NCI-H146 treated with DMSO at 0.1 percent for 48 hours (cell line): ENCODE measurements around the gene CADPS.

Experiments used
- DNase-seq: peaks from one replicate; lab custom pipeline; 2025; ENCODE audit not compliant: unreplicated experiment; lab: John Stamatoyannopoulos, UW

Gene CADPS

DNA sequence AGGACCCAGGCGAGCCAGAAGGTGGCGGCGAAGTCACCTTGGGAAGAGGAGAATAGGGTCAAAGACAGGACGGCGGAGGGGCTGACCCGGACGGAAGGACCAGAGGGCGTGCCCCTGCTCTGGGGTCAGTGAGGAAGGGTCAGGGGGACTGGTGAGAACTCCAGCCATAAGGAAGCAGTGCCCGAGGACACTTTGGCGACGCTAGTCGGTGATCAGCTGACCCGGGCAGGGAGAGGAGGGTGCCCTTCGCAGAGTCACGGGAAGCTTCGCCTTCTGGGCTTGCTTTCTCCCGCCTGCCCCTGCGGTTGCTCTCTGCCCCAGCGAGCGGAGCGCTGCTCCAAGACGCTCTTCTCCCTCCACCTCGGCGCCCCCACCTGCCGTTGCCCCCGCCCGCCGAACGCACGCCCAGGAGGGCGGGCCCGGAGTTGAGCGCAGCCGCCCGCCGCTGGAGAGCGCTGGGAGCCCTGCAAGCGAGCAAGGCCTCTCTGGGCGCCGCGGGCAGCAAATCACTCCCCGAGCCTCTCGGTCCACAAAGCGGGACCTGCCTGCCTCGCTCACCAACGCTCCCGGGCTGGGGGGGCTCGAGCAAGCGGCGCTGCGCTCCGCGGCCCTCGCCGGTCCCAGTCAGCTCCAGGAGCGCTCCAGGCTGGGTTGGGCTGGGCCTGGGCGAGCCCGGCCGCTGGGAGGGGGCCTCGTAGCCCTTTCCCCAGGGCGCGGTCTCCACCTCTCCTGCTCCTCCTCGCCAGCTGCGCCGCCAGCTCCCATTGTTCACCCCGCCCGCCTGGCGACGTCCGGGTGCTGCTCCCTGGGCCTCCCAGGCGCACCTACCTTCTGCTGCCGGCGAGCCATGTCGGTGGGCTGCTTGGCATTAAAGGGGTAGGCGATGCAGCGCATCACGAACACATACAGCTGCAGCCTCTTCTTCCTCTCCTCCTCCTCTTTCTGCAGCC, 1.2 kb downstream of the CADPS start:
- peak; percentile 73 for DNase-seq

DNA sequence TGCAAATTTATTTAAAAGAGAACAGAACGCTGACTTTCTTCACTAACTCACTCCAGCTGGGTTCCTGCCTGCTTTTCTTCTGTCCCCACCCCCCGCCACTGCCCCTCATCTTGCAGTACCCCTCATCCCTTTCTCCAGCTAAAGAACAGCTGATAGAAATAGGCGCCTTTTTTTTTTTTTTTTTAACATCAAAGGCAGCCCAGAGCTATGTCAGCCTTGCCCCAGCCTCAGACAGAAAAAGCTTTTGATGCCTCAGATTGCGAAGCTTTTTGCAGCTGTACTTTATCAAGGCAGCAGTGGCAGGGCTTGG, 1.8 kb downstream of the CADPS start:
- no peak for DNase-seq

DNA sequence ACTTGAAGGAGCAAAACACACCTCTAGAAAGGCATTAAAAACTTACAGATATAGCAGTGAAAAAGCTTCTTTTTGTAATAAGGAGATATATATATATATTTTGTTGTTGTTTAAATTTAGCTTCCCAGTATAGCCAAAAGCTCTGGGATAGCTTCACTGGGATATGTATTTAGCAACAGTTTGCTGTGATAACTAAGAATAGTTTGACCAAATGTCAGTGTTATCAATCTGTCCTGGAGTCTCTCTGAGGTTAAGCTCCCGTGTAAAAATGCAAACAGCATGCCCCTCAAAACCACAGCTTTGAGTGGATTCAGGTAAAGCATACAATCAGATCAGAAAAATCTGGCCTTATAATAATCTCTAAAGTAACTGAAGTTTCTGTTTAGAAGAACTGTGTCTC, 2.9 kb downstream of the CADPS start:
- DNase-seq: no peak

DNA sequence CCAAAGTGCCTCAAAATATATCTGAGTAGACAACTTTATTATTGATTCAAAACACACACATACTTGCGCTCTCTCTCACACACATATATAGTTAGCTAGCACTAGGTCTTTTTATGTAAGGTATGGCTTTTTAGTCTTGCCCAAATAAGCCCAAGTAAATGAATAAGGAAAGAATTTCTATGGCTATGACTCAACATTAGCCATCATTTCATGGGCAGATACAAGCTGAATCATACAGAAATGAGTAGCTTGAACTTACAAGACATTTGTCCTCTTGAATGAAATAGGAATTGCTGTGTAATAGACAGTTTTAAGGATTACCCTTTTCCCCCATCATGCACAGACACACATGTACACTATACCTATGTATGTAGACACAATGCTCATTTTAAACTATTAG, 4.9 kb downstream of the CADPS start:
- DNase-seq: no peak

DNA sequence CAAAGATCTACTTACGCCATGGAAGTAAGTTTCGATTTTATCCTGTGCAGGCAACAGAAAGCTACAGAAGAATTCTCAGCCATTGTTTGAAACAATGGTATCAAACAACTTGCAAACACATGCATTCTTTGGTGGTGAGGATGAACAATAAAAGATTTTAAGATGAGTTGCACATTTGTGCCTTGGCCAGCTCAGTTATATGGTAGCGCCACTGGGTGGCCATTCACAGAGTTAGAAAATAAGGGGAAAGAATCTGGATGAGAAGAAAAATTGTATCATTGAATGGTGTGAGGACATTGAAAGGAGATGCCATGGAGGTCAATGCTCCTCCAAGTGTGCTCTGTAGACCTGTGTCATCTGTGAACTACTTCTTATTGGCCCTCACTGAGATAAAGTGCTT, 11.6 kb downstream of the CADPS start:
- DNase-seq: no peak

DNA sequence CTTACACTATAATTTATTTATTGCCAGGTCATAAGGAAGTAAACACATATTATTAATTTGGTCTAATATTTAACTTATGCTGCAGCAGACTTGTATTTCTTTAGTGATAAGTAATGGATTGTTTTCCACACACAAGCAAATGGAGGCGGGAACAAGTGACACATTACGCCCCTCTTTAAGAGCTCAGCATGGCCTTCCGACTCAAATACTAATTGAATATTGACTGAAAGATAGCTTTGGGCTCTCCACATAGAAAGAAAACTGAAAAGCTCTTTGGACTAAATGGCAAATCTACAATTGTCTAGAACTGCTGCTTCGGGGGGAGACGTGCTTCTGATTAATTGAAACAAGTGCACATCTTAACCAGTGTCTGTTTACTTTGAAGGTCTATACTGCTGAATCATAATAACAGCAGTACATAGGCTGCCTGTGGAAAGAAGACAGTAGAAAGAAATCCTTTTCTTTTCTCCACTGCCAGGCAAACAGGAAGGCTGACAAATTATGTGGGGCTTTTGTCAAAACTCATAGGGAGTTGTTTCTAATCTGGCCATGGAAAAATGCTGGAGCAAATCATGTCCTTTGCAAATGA, 15.9 kb downstream of the CADPS start:
- DNase-seq: no peak

DNA sequence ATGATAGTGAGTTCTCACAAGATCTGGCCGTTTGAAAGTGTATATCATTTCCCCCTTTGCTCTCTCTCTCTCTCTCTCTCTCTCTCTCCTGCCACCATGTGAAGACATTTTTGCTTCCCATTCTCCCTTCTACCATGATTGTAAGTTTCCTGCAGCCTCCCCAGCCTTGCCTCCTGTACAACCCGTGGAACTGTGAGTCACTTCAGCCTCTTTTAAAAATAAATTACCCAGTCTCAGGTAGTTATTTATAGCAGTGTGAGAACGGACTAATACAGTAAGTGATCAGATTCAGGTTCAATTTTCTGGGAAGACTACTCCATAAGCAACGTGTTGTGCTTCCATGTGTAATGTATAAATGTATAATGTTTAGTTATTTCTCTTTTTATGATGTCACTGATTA, 29.2 kb downstream of the CADPS start:
- no peak for DNase-seq

DNA sequence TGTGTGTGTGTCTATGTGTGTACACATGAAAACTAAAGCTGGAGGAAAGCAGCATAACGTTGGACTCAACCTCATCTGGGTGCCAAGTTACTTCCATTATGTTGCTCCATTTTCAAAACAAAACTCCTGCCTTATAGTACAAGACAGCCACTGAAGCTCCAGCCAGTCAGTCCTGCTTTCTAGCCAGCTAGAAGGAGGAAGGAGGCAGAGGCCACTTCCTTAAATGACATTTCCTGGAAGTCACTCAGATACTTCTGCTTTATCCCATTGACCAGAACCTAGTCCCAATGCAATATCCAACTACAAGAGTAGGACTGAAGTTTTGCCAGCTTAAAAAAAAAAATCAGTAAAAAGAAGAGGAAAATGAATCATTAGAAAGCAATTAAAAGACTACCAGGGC, 31.7 kb downstream of the CADPS start:
- DNase-seq: no peak

DNA sequence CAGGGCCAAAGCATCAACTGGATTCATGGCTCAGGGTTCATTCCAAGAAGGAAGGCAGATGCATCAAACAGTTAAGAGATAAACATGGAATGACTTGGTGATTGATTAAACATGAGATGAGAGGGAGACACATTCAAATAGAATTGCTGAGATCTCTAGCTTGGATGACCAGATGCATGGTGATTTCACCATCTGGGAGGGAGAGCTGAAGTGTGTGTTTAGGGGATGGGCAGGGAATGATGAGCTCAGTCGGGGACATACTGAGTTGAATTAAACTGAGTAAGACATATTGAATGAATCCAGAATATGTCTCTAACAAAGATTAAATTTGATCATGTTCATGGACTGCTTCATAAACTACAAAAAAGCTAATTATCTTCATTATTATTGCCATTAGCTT, 35.5 kb downstream of the CADPS start:
- no peak for DNase-seq

DNA sequence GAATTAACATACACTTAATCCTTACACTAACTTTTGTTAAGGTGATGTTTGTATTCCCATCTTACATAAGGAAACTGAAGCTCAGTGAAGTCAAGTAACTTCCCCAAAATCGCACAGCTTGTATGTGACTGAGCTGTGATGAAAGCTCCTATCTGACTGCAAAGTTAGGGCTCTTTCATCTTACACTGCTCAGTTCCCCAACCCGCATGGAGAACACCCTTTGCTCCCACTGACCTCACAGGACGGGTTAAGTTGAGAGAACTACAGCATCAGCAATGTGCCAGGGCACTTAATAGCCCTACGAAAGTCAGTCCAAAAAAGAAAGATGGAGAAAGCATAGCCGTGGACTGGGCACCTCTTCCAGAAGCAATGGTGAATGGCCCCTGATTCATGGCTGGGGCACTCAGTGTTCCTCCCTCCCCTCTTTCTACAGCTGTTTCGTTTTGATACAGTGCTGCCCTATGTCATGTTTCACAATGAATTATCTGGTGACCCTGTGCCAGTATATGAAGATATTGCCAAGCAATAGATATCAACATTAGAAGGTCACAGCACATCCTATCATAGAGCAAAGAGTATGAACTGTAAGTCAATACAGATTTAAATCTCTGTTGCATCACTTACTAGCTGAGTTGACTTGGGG, 38.0 kb downstream of the CADPS start:
- no peak for DNase-seq

DNA sequence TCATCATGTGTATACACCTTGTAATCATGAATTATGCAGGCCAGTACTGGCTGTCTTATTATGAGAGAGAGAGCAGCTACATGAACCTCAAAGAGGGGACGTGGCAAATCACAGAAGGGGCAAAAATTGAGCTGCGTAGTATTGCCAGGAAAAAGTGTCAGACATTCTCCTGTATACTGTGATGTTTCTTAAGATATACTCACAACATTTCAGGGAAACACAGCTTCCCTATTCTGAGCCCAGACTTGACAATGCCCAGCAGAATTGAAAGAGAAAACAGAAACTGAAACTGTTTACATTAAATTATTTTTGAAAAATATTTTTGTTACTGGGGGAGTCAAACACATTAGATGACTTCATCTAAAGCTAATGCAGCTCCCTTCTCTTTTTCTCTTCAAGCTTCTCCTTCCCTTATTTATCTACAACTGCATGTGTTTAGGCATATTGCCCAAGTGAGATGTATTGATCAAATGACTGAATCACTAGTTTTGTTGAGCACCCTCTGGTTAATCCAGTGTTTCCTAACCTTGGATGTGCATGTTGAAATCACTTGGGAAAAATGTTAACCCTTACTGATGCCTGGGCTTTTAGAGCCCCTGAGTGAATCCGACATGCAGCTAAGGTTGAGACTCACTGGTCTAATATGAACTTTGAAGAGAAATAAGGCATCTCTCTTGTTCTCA, 39.5 kb downstream of the CADPS start:
- no peak for DNase-seq

DNA sequence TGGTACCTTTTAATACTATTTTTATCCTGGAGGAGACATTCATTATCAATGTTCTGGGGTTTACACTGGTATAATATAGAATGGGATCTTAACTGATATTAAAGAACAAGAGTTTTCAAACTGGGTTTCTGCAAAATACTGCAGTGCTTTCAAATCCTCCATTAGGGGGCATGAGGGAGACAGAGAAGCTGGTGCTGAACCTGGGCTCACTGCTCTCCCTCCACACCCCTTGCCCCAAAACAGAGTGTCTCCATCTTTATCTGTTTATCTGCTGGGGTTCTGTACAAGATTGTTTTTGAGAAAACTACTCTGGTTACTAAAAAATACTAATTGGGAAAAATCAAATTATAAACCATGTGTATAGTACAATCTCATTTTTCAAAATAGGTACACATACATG, 41.7 kb downstream of the CADPS start:
- no peak for DNase-seq

DNA sequence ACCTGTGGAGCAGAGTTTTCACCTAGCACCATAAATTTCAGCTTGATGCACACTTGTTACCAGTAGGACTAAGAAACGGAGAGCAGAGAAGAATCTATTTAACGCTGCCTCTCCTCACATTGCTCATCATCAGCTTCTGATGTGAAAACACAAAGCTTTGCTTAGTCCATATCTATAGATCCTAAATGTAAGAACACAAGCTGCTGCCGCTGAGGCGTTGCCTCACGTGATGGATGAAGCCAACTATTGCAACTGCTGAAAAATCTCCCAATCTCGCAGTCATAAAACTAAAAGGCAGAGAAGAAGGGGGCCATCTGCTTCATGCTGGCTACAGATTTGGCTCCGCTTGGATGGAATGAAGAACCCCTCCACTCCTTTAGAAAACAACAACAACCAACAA, 42.7 kb downstream of the CADPS start:
- DNase-seq: no peak

DNA sequence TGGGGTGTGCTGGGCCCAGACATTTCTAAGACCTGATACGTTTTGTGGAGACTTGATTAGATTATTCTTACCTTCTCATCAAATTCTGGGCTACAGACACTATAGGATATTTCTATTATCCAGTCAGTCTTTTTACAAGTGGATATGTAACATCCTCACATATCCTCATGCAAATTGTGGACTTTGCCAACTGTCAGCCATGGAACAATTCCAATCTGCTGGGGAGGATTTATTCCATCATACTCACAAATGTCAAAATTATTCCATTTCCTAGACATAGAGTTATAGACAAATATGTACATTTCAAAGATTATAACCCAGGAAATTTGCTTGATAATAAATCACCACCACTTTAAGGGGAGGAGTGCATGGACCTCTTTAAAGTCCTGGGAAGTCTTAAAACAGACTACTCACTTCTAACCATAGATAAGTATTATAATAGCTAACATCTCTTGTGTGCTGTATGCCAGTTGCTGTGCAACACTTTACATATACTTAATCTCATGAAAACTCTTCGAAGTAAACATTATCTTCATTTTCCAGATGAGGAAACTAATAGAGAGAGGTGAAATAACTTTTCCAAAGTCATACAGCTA, 44.4 kb downstream of the CADPS start:
- DNase-seq: no peak

DNA sequence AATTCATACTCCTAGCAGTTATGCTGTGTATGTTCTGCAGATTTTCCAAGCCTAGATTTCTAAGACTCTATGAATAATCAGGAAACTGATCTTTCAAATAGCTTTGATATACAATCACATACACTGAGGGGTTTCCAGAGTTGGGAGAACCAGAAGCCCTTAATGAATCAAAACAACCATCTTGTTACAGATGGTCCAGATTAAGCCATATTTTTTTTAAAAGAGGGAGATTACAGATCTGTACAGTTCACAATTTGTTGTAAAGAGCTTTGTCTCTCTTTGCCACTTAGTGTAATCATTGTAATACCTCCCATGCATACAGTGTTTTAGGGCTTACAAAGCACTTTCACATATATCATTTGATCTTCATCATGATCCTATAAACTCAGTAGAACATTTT, 47.7 kb downstream of the CADPS start:
- DNase-seq: no peak

DNA sequence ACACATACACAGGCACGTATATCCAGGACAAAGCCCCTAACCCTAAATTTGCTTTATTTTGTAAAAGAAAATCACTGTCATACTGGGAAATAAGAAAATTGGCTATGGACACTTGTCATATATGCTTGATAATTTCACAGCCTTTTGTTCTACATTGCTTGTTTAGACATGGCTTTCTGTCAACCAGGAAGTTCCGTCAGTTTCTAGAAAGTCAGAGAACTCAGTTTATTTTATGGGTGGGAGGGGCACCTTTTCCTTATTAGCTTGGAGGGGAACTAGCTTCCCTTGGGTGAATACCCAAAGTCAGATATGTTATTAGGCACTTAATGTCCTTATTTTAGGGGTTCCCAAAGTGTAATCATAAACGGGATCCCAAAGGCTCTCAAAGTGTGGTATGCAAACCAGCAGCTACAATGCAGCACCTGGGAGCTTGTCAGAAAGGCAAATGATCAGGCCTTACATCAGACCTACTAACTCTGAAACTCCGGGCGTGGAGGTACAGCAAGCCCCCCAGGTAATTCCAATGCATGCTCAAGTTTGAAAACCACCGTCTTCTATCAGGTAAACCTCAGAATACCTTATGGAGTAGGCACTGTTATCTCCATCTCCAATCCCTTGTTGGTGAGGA, 50.1 kb downstream of the CADPS start:
- DNase-seq: no peak

DNA sequence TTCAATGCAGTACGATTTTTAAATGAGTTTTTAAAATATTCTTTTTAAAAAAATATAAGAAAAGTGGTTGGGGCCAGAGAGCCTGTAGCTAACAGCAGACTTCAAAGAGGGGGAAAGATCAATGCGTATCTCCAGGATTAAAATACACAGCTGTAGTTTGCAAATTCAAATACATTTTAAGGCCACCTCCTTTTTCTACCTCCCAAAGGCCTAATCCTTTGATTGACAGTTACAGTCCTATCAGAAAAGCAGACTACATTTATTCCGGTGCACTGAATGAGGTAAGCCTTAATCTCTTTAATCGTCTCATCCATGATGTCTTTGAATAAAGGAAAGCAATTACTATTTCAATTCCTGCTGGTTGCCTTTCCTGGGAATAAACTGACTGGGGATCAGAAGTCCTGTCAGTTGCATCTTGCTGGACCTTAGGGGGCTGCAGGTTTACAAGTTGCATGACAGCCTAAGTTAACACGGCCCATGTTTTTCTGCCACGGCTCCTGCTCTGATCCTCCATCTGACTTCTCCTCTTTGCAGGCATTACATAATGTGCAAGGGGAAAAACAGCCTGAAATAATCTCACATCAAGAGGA, 51.7 kb downstream of the CADPS start:
- DNase-seq: no peak

DNA sequence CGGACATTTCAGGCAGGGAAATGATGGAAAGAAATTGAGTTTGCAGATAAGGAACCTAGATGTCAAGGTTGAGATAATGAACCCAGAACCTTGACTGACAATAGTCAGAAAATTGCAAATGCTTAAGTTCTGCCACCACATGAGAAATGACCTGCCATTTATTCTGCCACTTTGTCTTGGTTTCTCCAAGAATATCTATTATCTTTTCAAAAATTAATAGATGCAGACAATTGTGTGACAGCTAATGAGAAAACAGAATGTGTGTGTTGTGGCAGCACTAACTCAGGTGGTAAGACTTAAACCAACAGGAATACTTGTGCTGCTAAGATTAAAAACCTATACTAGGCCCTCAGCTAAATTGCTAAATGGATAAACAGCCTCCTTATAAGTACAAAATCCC, 52.3 kb downstream of the CADPS start:
- no peak for DNase-seq

DNA sequence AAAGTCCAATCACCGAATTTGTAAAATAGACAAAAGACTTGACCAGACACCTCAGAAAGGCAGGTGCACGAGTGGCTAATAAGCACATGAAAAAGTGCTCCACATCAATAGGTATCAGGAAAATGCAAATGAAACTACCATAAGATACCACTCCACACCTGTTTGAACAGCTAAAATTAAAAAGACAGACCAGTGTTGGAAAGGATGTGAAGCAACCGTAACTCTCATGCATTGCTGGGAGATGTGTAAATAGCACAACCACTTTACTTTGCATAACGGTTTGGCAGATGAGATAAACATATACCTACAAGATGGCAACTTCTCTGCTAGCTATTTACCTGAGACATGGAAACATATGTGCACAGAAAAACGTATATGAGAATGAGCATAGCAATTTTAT, 56.9 kb downstream of the CADPS start:
- no peak for DNase-seq

DNA sequence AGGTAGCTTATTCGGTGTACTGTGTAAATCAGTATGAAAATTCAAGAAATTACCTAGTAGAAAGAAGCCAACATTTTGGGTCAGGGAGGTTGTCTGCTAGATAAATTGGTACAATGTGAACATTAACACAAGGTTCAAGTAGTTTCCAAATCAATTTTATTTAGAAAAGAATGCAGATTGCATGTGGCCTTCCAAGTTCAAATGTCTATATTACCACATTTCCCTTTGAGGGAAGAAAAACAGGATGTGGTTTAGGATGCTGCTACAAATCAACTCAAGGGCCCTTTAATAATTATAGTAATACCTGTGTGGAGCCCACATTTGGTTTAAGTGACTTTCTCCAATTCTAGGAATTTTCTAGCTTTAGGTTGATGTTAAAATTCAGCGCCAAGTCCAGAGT, 57.5 kb downstream of the CADPS start:
- DNase-seq: no peak

DNA sequence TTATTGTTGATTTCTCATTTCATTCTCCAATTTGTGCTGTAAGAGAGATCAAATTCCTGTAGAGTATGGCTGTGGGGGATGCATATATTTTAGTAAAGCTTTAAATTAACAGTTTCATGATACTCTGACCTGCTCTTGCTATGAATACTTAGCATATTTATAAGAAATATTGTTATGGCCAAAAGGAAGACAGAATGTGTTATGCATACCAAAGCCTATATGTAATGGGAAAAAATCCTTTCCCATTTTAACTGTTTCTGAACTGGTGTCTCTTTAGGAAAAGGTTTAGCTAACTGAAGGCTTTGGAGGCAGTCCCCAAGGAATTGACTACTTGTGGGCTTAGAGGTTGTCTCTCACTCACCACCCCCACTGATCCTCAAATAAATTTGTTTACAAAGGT, 59.2 kb downstream of the CADPS start:
- no peak for DNase-seq
